Activated naive CD8-positive, alpha-beta T cell (primary cell): ENCODE results near the gene TNFRSF6B.

Source experiments
- H3K27ac Mint-ChIP-seq: one replicate; pipeline ENCODE4 v1.8.0; 2021; ENCODE audit warnings: mixed read lengths
- H3K27me3 Mint-ChIP-seq: one replicate; pipeline ENCODE4 v1.8.0; 2021; ENCODE audit warnings: mixed read lengths
- H3K36me3 Mint-ChIP-seq: one replicate; pipeline ENCODE4 v1.8.0; 2021; ENCODE audit warnings: mixed read lengths
- H3K4me1 Mint-ChIP-seq: one replicate; pipeline ENCODE4 v1.8.0; 2021; ENCODE audit warnings: low read depth, mixed read lengths
- H3K4me3 Mint-ChIP-seq: one replicate; pipeline ENCODE4 v1.8.0; 2021; ENCODE audit warnings: mild to moderate bottlenecking, mixed read lengths
- H3K9me3 Mint-ChIP-seq: one replicate; pipeline ENCODE4 v1.8.0; 2021; ENCODE audit warnings: low read depth, mixed read lengths

TNFRSF6B gene

DNA sequence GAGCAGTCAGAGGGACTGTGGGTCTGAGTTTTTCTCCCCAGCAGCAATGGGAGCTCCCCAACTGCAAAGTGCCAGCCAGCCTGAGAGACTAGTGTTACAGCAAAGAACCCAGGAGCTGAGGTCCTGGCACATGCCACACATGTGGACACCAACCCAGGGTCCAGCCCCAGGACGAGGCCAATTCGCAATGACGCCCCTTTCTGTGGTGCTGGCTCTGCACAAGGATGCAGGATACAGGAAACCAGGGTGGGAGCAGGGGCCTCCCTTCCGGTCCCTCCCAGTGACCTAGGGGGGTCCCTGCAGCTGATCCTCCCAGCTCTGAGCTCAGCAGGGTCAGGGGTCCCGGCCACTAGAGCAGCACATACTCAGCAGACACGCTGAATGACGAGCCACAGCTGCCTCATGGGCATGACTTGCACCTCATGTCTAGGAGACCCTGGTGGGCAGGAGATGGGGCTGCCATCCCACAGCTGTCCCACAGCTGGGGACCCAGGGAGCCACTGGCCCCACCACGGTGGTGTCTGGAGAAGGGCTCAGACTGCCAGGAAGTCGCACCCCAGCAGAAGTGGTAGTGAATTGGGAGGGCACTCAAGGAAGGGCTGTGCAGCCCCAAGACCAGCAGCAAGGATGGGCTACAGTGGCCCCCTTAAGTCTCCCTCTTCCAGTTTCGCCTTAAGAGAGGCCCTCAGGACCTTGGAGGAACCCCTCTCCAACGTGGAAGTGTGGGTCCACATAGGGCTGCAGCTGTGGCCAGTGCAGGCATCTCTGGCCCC lies 7.7 kb downstream of the TNFRSF6B start:
- no peaks in the 10 kb centered on the region for H3K27me3 Mint-ChIP-seq
- H3K36me3 Mint-ChIP-seq, result peaks cover 5% of the 10 kb centered on the region
- H3K4me3 Mint-ChIP-seq, result no peak overlapping the region
- no peaks in the 10 kb centered on the region for H3K9me3 Mint-ChIP-seq
- peaks cover 21% of the 10 kb centered on the region for H3K4me1 Mint-ChIP-seq
- no peak overlapping the region for H3K27ac Mint-ChIP-seq

DNA sequence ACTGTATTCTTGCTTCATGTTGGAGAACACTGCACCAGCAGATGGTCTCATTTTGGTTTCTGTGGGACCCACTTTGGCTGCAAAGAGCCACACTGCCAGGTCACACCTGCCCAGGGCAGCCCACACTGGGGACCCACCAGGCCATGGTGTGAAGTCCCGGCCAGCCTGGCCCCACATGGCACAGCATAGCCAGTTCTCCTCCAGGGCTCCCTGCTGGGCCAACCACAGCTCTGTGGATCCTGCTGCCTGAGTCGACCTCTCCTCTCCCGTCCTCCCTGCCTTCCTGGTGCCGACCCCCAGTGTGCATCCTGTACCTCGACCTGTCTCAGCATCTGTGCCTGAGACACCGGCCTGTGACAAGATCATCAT lies 8.3 kb downstream of the TNFRSF6B start:
- H3K9me3 Mint-ChIP-seq, result no peaks in the 10 kb centered on the region
- H3K4me3 Mint-ChIP-seq, result no peak overlapping the region
- H3K36me3 Mint-ChIP-seq, result peaks cover 5% of the 10 kb centered on the region
- H3K4me1 Mint-ChIP-seq, result peaks cover 22% of the 10 kb centered on the region
- no peaks in the 10 kb centered on the region for H3K27me3 Mint-ChIP-seq
- H3K27ac Mint-ChIP-seq, result peak overlapping the region; percentile 58

DNA sequence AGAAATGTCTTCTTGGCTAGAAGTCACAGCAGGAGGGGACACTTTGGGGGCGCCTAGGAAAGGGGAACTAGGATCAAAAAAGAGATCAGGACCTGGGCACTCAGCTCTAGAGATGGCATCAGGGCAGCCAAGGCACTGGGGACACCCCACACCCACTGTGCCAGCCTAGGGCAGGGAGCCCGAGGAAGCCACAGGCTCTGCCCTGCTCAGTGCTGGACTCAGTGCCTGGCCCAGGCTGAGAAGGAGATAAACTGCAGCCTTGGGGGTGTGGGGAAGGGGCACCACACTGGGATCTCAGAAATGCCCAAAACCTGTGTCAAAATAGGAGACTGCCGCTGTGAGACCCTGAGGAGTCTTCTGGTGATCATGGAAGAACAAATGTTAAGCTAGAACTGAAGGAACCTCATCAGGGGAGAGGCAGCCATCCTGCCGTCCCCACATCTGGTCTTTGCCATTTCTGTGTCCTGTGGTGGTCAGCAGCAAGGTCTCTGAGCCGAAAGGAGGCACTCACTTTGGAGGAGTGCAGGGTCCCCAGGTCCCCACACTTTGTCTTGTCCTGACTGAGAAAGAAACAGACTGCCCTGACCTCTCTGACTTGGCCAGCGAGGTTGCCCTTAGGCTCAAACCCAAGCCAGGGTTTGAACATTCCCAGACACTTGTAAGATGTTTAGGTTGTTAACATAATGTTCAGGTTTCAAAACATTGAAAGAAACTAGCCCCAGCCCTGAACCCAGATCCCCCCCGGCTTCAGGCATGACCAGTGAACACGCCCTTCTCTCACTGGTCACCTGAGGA lies 9.0 kb downstream of the TNFRSF6B start:
- Mint-ChIP-seq H3K27ac (peak overlapping the region; percentile 86), H3K36me3 (peaks cover 6% of the 10 kb centered on the region), H3K4me3 (peak overlapping the region; percentile 38), H3K9me3 (no peaks in the 10 kb centered on the region), H3K27me3 (no peaks in the 10 kb centered on the region), H3K4me1 (peaks cover 26% of the 10 kb centered on the region)

DNA sequence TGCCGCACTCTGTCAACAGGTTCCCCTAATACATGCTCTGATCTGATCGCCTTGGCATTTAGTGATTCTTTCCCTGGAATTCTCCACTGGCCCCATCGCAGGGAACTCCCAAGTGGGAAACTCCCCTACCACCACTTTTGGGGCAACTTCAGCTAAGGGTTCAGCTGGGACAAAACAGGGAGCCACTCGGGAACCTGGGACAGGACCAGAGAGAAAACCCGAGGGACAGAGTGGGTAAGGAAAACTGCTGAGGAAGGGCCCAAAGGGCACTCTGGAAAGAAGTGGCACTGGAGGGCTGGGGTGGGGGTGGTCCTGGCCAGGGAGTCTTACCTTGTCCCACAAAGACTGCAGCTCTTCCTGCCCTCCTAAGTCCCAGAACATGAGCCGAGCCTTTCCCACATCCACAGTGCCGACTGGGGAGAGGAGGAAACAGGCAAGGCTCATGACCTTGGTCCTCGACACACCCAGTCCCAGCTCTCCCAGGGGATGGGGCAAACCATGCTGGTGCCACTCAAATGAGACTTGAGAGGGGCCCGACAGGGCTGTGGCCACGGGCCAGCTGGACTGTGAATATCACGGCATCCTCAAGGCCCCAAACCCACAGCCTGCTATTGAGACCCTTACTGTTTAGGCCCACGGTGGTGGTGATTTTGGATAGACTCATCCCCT lies 9.7 kb downstream of the TNFRSF6B start:
- Mint-ChIP-seq H3K9me3 (no peaks in the 10 kb centered on the region), H3K4me3 (peak overlapping the region; percentile 95), H3K27ac (peak overlapping the region; percentile 86), H3K36me3 (peaks cover 8% of the 10 kb centered on the region), H3K4me1 (peaks cover 34% of the 10 kb centered on the region), H3K27me3 (no peaks in the 10 kb centered on the region)

DNA sequence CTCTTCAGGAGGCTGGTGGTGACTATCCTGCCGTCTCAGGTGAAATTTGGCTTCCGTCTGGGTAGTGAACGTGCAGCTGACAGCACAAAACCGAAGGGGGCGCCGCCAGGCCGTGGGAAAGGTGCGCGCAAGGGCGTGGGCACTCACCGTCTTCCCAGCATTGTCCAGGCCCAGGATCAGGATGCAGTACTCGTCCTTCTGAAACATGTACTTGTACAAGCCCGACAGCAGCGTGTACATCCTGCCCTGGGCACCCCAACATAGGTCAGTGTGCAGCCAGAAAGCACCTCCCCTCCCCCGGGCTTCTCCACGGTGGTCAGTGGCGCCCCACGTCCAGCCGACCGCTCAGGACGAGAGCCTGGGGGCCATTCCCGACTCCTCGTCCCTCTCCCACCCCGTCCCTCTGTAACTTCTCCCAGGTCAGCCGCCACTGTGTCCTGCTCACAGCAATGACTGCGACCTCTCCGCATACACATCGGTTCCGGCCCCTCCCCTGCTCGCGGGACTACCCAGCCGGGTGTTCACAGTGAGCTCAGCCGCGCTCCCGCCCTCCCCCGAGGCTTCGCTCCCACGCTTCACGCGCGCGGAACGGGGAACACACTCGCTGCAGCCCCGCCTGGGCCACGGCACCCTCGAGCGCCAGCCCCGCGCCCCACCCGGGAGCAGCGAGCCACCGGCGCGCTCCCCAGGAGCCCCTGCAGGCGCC lies 10.6 kb downstream of the TNFRSF6B start:
- peak overlapping the region; percentile 95 for H3K4me3 Mint-ChIP-seq
- H3K4me1 Mint-ChIP-seq, result peaks cover 37% of the 10 kb centered on the region
- peaks cover 11% of the 10 kb centered on the region for H3K36me3 Mint-ChIP-seq
- no peaks in the 10 kb centered on the region for H3K9me3 Mint-ChIP-seq
- no peaks in the 10 kb centered on the region for H3K27me3 Mint-ChIP-seq
- peak overlapping the region; percentile 86 for H3K27ac Mint-ChIP-seq

DNA sequence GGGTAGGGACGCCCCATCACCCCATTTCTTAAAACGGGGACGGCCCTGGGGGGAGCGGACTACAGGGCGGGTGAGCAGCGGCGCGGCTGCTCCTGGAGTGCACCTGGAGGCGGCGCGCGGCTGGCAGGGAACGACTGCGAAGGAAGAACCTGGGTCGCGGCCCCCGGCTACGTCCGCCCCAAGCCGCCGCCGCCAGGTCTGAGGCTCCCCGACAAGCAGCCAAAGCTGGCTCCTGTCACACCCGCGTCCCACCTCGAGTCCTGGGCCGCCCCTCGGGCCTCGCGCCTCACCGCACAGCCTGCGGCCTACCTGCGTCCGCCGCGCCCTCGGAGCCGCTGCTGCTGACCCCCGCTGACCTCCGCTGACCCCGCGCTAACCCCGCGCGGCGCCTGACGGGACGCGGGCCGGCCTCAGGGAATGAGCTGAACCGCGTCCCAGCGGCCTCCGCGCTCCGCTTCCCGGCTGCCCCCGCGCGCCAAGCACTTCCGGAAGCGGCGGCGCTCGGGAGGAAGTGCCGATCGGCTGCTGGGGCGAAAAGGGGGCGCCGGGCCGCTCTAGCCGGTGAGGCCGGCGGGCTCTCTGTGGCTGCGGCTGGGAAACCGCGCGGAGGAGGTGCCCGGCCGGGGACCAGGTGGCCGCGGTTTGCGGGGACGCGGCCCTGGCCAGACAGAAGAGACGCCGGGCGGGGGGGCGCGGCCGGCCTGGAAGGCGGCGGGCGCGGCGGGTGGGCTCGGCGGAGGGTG lies 11.3 kb downstream of the TNFRSF6B start, which contains the start of the genes ARFRP1 and ZGPAT:
Gene ARFRP1 (minus strand): TSS at position 419 of the 743 bp plus-strand sequence. CDS start 885 bp downstream, outside the sequence.
Gene ZGPAT (plus strand): TSS at position 482 of the 743 bp plus-strand sequence. CDS start 542 bp downstream, outside the sequence.
- peak within 1 kb of the TSS; percentile 95 for H3K4me3 Mint-ChIP-seq
- peaks cover 15% of the 10 kb centered on the region for H3K36me3 Mint-ChIP-seq

DNA sequence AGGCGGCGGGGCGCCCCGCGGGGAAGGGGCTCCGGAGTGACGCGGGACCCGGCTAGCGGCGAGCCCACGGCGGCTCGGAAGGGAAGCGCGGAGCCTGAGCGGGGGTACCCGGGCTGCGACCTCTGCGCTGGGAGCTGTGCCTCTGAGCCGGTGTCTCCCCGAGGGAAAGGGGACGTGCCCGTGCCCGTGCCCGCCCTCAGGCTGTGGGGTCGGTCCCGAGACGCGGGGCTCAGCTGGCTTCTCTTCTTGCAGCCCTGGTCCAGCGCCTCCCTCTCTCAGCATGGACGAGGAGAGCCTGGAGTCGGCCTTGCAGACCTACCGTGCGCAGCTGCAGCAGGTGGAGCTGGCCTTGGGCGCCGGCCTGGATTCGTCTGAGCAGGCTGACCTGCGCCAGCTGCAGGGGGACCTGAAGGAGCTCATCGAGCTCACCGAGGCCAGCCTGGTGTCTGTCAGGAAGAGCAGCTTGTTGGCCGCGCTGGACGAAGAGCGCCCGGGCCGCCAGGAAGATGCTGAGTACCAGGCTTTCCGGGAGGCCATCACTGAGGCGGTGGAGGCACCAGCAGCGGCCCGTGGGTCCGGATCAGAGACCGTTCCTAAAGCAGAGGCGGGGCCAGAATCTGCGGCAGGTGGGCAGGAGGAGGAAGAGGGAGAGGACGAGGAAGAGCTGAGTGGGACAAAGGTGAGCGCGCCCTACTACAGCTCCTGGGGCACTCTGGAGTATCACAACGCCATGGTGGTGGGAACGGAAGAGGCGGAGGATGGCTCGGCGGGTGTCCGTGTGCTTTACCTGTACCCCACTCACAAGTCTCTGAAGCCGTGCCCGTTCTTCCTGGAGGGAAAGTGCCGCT lies 12.1 kb downstream of the TNFRSF6B start:
- H3K4me1 Mint-ChIP-seq, result peaks cover 44% of the 10 kb centered on the region
- H3K4me3 Mint-ChIP-seq, result peak overlapping the region; percentile 84
- H3K27me3 Mint-ChIP-seq, result no peaks in the 10 kb centered on the region
- H3K36me3 Mint-ChIP-seq, result peaks cover 15% of the 10 kb centered on the region
- peak overlapping the region; percentile 86 for H3K27ac Mint-ChIP-seq
- no peaks in the 10 kb centered on the region for H3K9me3 Mint-ChIP-seq

More for the DNA sequence above, 11.3 kb downstream of the TNFRSF6B start, which contains the start of the genes ARFRP1 and ZGPAT:
- H3K4me1 Mint-ChIP-seq, result peaks cover 42% of the 10 kb centered on the region
- no peaks in the 10 kb centered on the region for H3K9me3 Mint-ChIP-seq
- H3K27ac Mint-ChIP-seq, result peak within 1 kb of the TSS; percentile 86
- no peaks in the 10 kb centered on the region for H3K27me3 Mint-ChIP-seq

DNA sequence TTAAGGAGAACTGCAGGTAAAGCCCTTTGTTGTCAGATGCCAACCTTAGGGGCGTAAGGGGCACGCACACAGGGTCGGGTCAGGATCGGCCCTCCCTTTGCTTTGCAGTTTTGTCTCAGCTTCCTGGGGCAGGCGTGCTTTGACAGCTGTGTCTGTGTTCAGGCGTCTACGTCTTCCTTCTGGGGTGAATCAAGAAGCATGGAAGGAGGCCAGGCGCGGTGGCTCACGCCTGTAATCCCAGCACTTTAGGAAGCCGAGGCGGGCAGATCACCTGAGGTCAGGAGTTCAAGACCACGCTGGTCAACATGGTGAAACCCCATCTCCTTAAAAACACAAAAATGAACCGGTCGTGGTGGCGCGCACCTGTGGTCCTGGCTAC lies 12.7 kb downstream of the TNFRSF6B start:
- Mint-ChIP-seq H3K4me3 (peak overlapping the region; percentile 84), H3K27ac (peak overlapping the region; percentile 50), H3K4me1 (peaks cover 47% of the 10 kb centered on the region), H3K27me3 (no peaks in the 10 kb centered on the region), H3K9me3 (no peaks in the 10 kb centered on the region), H3K36me3 (peaks cover 17% of the 10 kb centered on the region)

DNA sequence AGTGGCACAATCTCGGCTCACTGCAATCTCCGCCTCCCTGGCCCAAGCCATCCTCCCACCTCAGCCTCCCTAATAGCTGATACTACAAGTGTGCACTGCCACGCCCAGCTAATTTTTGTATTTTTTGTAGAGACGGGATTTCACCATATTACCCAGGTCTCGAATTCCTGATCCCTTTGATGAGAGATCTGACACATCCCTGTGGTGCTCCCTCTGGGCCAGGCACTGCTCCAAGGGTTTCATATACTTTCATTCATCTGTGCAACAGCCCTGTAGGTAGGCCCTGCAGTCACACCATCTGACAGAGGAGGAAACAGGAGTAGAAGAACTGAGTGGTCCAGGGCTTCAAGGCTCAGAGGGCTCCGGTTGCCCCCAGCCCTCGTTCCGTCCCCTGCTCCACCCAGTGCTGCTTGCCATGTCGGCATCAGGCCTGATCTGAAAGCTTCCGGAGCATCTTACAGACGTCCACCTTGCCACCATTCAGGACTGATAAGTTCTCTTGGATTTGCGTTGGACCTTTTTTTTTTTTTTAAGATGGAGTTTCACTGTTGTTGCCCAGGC lies 14.7 kb downstream of the TNFRSF6B start:
- peaks cover 52% of the 10 kb centered on the region for H3K4me1 Mint-ChIP-seq
- H3K4me3 Mint-ChIP-seq, result peak overlapping the region; percentile 76
- H3K36me3 Mint-ChIP-seq, result peaks cover 24% of the 10 kb centered on the region
- H3K9me3 Mint-ChIP-seq, result no peaks in the 10 kb centered on the region
- H3K27me3 Mint-ChIP-seq, result no peaks in the 10 kb centered on the region
- H3K27ac Mint-ChIP-seq, result peak overlapping the region; percentile 77

DNA sequence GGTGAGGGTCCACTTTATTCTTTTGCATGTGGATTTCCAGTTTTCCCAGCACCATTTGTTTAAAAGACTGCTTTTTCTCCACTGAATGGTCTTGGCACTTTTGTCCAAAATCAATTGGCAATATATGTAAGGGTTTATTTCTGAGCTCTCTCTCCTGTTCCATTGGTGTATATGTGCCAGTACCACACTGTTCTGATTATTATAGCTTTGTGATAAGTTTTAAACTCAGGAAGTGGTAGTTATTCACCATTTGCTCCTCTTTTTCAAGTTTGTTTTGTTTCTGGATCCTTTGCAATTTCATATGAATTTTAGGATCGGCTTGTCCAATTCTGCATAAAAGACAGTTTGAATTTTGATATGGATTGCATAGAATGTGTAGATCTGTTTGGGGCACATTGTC lies 15.7 kb downstream of the TNFRSF6B start:
- H3K4me3 Mint-ChIP-seq, result peak overlapping the region; percentile 53
- peaks cover 24% of the 10 kb centered on the region for H3K36me3 Mint-ChIP-seq
- peaks cover 50% of the 10 kb centered on the region for H3K4me1 Mint-ChIP-seq
- H3K27me3 Mint-ChIP-seq, result no peaks in the 10 kb centered on the region
- H3K9me3 Mint-ChIP-seq, result no peaks in the 10 kb centered on the region
- no peak overlapping the region for H3K27ac Mint-ChIP-seq

DNA sequence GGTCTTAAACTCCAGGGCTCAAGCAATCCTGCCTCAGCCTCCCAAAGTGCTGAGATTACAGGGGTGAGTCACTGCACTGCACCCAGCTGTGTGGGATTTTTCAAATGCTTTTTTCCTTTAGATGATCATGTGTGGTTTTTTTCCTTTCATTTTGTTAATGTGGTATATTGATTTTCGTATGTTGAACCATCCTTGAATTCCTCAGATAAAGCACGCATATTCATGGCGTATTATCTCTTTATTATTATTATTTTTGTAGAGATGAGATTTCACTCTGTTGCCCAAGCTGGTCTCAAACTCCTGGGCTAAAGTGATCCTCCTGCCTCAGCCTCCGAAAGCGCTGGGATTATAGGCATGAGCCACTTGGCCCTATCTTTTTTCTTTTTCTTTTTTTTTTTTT lies 18.4 kb downstream of the TNFRSF6B start:
- Mint-ChIP-seq H3K27me3 (no peaks in the 10 kb centered on the region), H3K27ac (no peak overlapping the region), H3K36me3 (peaks cover 32% of the 10 kb centered on the region), H3K4me1 (peaks cover 43% of the 10 kb centered on the region), H3K4me3 (no peak overlapping the region), H3K9me3 (no peaks in the 10 kb centered on the region)

DNA sequence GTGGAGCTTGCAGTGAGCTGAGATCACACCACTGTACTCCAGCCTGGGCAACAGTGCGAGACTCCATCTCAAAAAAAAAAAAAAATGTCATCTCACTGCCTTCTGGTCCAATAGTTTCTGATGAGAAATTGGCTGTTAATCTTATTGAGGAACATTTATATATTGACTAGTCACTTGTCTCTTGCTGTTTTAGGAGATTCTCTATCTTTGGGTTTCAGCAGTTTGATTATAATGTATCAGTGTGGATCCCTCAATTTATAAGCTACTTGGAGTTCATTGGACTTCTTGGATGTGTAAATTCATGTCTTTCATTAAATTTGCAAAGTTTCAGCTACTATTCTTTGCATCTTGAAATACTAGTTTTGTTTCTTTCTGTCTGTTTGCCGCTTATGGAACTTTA lies 22.5 kb downstream of the TNFRSF6B start:
- Mint-ChIP-seq H3K36me3 (peaks cover 27% of the 10 kb centered on the region), H3K9me3 (no peaks in the 10 kb centered on the region), H3K4me1 (peaks cover 41% of the 10 kb centered on the region), H3K4me3 (no peak overlapping the region), H3K27ac (no peak overlapping the region), H3K27me3 (no peaks in the 10 kb centered on the region)
